GM12878 (cell line): ENCODE measurements around the gene HOXD3. TPM values are rescaled to one million over a fixed set of nuclear protein-coding genes. Genes with fewer than 3 reads are reported as not detected.

Source experiments
- ATAC-seq: fragments of 200-7000 bp; cut with Tn5 transposase; 3 replicates; pipeline ENCODE4 v1.9.1; 2020; ENCODE audit warnings: mild to moderate bottlenecking, moderate library complexity
- BruUV-seq: library from RNA; stranded (reverse); fragments of 400-500 nt; replicated peaks from 2 replicates; lab custom pipeline; 2021; lab: Mats Ljungman, UMichigan
- CTCF ChIA-PET: fragments of 300-600 bp; sonication (Branson Sonifier 250); formaldehyde crosslinking; extraction: SDS; loops from one replicate; lab custom pipeline; 2021; ENCODE audit warnings: inconsistent platforms; lab: Yijun Ruan, JAX
- POLR2A ChIA-PET: fragments of 350-600 bp; formaldehyde crosslinking; extraction: SDS; loops from one replicate; lab custom pipeline; 2021; ENCODE audit warnings: inconsistent platforms; lab: Charles Lee
- RAD21 ChIA-PET: fragments of 300-600 bp; sonication (Branson Sonifier 250); formaldehyde crosslinking; loops from one replicate; lab custom pipeline; 2023; ENCODE audit warnings: antibody characterized with exemption; ENCODE audit not compliant: unreplicated experiment; lab: Charles Lee
- SMC1A ChIA-PET: fragments of 300-600 bp; sonication (Branson Sonifier 250); formaldehyde crosslinking; loops from one replicate; lab custom pipeline; 2023; ENCODE audit not compliant: unreplicated experiment, uncharacterized antibody; lab: Charles Lee
- DNase-seq: peaks from one replicate; pipeline ENCODE4 v3.0.0-alpha.2; 2011; ENCODE audit warnings: low read depth, low spot score
- FAIRE-seq: peaks from 3 replicates; lab custom pipeline; 2011; peaks lifted over from hg19 to GRCh38; lab: Jason Lieb, UNC
- H2AFZ ChIP-seq: 2 replicates; pipeline ENCODE4 v1.6.0; 2011; ENCODE audit warnings: low read depth, low read length, control low read depth; ENCODE audit not compliant: control insufficient read depth
- H3K27ac ChIP-seq: 2 replicates; pipeline ENCODE4 v1.5.1; 2011; ENCODE audit warnings: control low read depth; ENCODE audit not compliant: control insufficient read depth, insufficient read depth
- H3K27me3 ChIP-seq, 2 experiments: replicated peaks in 1 of 2; 2 replicates each; pipeline versions ENCODE4 v1.6.0 to v1.6.1; 2011; ENCODE audit warnings: low read length in 1 of 2; ENCODE audit not compliant: control insufficient read depth in 2 of 2, insufficient read depth in 2 of 2
- H3K36me3 ChIP-seq, 2 experiments: 2 replicates each; pipeline ENCODE4 v1.5.1; 2011; ENCODE audit warnings: low read length in 1 of 2; ENCODE audit not compliant: control insufficient read depth in 2 of 2, insufficient read depth in 2 of 2
- H3K4me1 ChIP-seq: 2 replicates; pipeline ENCODE4 v1.6.1; 2011; ENCODE audit warnings: mild to moderate bottlenecking, low read length, moderate library complexity, mixed read lengths; ENCODE audit not compliant: control insufficient read depth, insufficient read depth
- H3K4me2 ChIP-seq: 2 replicates; pipeline ENCODE4 v1.6.0; 2011; ENCODE audit warnings: control low read depth; ENCODE audit not compliant: control insufficient read depth, insufficient read depth
- H3K4me3 ChIP-seq: fragments of 200-600 bp; sonication (generic); 2 replicates; pipeline ENCODE4 v1.5.1; 2016
- H3K79me2 ChIP-seq: 2 replicates; pipeline ENCODE4 v1.6.0; 2011; ENCODE audit warnings: low read length; ENCODE audit not compliant: control insufficient read depth, insufficient read depth
- H3K9ac ChIP-seq: 2 replicates; pipeline ENCODE4 v1.8.0; 2011; ENCODE audit warnings: low read length, control low read depth, mixed read lengths; ENCODE audit not compliant: control insufficient read depth, insufficient read depth
- H3K9me3 ChIP-seq: replicated peaks from 3 replicates; pipeline ENCODE4 v1.5.1; 2011; ENCODE audit warnings: mild to moderate bottlenecking, low read length; ENCODE audit not compliant: control insufficient read depth, insufficient read depth
- H4K20me1 ChIP-seq: 2 replicates; pipeline ENCODE4 v1.6.0; 2011; ENCODE audit not compliant: control insufficient read depth, insufficient read depth
- BHLHE40 ChIP-seq, 2 experiments: fragments of 450-650 bp in 1 of 2; IDR thresholded peaks; 2 replicates each; pipeline ENCODE4 v1.6.1; 2011 to 2017; ENCODE audit warnings: low read depth in 2 of 2, borderline replicate concordance in 1 of 2, improper control_type of control experiment in 1 of 2, low read length in 1 of 2, mild to moderate bottlenecking in 1 of 2
- KDM1A ChIP-seq: fragments of 200-600 bp; sonication (generic); IDR thresholded peaks from 2 replicates; pipeline ENCODE4 v1.6.1; 2016; ENCODE audit warnings: borderline replicate concordance
- LARP7 ChIP-seq: fragments of 450-650 bp; IDR thresholded peaks from 2 replicates; pipeline ENCODE4 v1.6.1; 2017; ENCODE audit warnings: mild to moderate bottlenecking
- MXI1 ChIP-seq: fragments of 150-350 bp; IDR thresholded peaks from 2 replicates; pipeline ENCODE4 v1.6.1; 2011; ENCODE audit warnings: low read depth, mild to moderate bottlenecking, inconsistent platforms, low read length, improper control_type of control experiment
- NFXL1 ChIP-seq: fragments of 450-650 bp; IDR thresholded peaks from 2 replicates; pipeline ENCODE4 v1.6.1; 2017; ENCODE audit warnings: antibody characterized with exemption, mild to moderate bottlenecking, borderline replicate concordance
- NR2F1 ChIP-seq: fragments of 450-650 bp; conservative IDR thresholded peaks from 2 replicates; pipeline ENCODE4 v1.6.1; 2017; ENCODE audit warnings: mild to moderate bottlenecking
- PAX8 ChIP-seq: fragments of 450-650 bp; IDR thresholded peaks from 2 replicates; pipeline ENCODE4 v1.6.1; 2017; ENCODE audit warnings: mild to moderate bottlenecking, moderate library complexity
- RBBP5 ChIP-seq: fragments of 200-600 bp; sonication (generic); conservative IDR thresholded peaks from 2 replicates; pipeline ENCODE4 v1.6.1; 2016
- RCOR1 ChIP-seq: conservative IDR thresholded peaks from 2 replicates; pipeline ENCODE4 v1.6.1; 2012; ENCODE audit warnings: low read depth, low read length, improper control_type of control experiment
- SMARCA5 ChIP-seq: fragments of 450-650 bp; IDR thresholded peaks from 2 replicates; pipeline ENCODE4 v1.6.1; 2017; ENCODE audit warnings: mild to moderate bottlenecking
- SREBF2 ChIP-seq: IDR thresholded peaks from 2 replicates; pipeline ENCODE4 v1.6.1; 2012; ENCODE audit warnings: mild to moderate bottlenecking, low read length
- SUPT20H ChIP-seq: IDR thresholded peaks from 2 replicates; pipeline ENCODE4 v1.6.1; 2011; ENCODE audit warnings: low read depth, mild to moderate bottlenecking, low read length, moderate library complexity, borderline replicate concordance; ENCODE audit not compliant: control insufficient read depth
- TAF1 ChIP-seq: IDR thresholded peaks from 2 replicates; pipeline ENCODE4 v1.6.1; 2011; ENCODE audit warnings: mild to moderate bottlenecking, low read depth, low read length, borderline replicate concordance
- WRNIP1 ChIP-seq: IDR thresholded peaks from 2 replicates; pipeline ENCODE4 v1.6.1; 2011; ENCODE audit warnings: low read depth, low read length, improper control_type of control experiment, borderline replicate concordance
- ZZZ3 ChIP-seq: IDR thresholded peaks from 2 replicates; pipeline ENCODE4 v1.6.1; 2011; ENCODE audit warnings: low read depth; ENCODE audit not compliant: control insufficient read depth, insufficient read length
- WGBS: methylation state at CpG from one replicate; pipeline ENCODE4 v1.1.6; 2016; ENCODE audit warnings: low lambda C conversion rate; ENCODE audit not compliant: insufficient replicate concordance, insufficient coverage; ENCODE audit errors: missing lambda C conversion rate; 5-methylcytosine and 5-hydroxymethylcytosine counted together
- in situ Hi-C: fragments of 300-500 bp; cut with MboI; formaldehyde crosslinking; loops from 9 replicates; pipeline ENCODE4 v1.14.3; 2018; ENCODE audit warnings: mixed read lengths
- intact Hi-C: fragments of 100-400 bp; cut with micrococcal nuclease; formaldehyde crosslinking; loops from one replicate; pipeline ENCODE4 v1.14.2; 2022; ENCODE audit not compliant: unreplicated experiment
- polyA plus RNA-seq, 11 experiments: library from polyadenylated mRNA; depleted of rRNA in 4 of 11; unstranded in 6 of 11; stranded (reverse) in 5 of 11; fragments of >200 nt; fragmentation: Nextera tagmentation in 4 of 11; fragmentation: Illumina TruSeq in 1 of 11; extraction: Ambion mirVana in 4 of 11; extraction: Trizol in 1 of 11; gene quantifications; 1 replicate in 1 of 11; 2 replicates in 10 of 11; pipeline versions ENCODE4 v1.2.1 to v1.2.3, GENCODE V29; 2011 to 2016; ENCODE audit warnings: inconsistent platforms in 2 of 11, missing spikeins in 2 of 11, low read depth in 1 of 11
- total RNA-seq, 4 experiments: library from RNA; depleted of rRNA in 3 of 4; stranded (reverse); fragments of >200 nt in 3 of 4; fragmentation: Illumina TruSeq in 1 of 4; extraction: Trizol in 1 of 4; gene quantifications; 2 replicates each; pipeline versions ENCODE4 v1.2.1 to v1.2.3, GENCODE V29; 2013 to 2021
- TF ChIP-seq, protein P1 (sequence below): IDR thresholded peaks from 2 replicates; pipeline ENCODE4 v1.6.1; 2012; ENCODE audit warnings: low read length, inconsistent platforms
- TF ChIP-seq, protein P2 (sequence below): IDR thresholded peaks from 2 replicates; pipeline ENCODE4 v1.6.1; 2012; ENCODE audit warnings: mild to moderate bottlenecking, low read depth, low read length

The HOXD3 gene
- total and polyA plus RNA-seq, 10 of the 15 experiments (the other 5 are each of a cell fraction or from before 2014, with no cell fraction given): not detected

DNA sequence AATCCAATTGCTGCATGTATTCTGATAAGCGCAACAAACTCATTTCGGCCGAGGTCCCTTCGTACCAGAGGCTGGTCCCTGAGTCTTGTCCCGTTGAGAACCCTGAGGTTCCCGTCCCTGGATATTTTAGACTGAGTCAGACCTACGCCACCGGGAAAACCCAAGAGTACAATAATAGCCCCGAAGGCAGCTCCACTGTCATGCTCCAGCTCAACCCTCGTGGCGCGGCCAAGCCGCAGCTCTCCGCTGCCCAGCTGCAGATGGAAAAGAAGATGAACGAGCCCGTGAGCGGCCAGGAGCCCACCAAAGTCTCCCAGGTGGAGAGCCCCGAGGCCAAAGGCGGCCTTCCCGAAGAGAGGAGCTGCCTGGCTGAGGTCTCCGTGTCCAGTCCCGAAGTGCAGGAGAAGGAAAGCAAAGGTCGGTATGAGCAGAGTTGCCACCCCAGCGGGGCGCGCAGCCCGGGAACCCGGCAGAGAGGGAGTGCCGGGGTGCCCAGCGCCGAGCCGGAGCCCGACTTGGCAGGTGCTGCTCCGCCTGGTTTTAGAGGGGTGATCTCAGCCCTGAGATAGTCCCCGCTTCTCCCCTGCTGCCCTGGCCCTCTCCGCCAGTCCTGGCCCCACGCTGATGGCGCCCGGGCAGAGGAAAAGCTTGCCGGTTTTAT is 39.8 kb upstream of the HOXD3 start (continued):
- no peak for TF ChIP-seq KDM1A
- TF ChIP-seq, protein P1, sequence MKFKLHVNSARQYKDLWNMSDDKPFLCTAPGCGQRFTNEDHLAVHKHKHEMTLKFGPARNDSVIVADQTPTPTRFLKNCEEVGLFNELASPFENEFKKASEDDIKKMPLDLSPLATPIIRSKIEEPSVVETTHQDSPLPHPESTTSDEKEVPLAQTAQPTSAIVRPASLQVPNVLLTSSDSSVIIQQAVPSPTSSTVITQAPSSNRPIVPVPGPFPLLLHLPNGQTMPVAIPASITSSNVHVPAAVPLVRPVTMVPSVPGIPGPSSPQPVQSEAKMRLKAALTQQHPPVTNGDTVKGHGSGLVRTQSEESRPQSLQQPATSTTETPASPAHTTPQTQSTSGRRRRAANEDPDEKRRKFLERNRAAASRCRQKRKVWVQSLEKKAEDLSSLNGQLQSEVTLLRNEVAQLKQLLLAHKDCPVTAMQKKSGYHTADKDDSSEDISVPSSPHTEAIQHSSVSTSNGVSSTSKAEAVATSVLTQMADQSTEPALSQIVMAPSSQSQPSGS: no peak
- TF ChIP-seq PAX8: no peak
- no peak for TF ChIP-seq LARP7
- TF ChIP-seq SMARCA5: no peak
- TF ChIP-seq ZZZ3: no peak
- TF ChIP-seq MXI1: no peak
- TF ChIP-seq SREBF2: no peak
- no peak for TF ChIP-seq RBBP5
- no peak for TF ChIP-seq BHLHE40 (IDR thresholded peaks at IDR 0.05; ENCODE audit: borderline replicate concordance in 1 of 2, low read depth in 2 of 2, low read length in 1 of 2)
- TF ChIP-seq, all 136 proteins: peak for 0

DNA sequence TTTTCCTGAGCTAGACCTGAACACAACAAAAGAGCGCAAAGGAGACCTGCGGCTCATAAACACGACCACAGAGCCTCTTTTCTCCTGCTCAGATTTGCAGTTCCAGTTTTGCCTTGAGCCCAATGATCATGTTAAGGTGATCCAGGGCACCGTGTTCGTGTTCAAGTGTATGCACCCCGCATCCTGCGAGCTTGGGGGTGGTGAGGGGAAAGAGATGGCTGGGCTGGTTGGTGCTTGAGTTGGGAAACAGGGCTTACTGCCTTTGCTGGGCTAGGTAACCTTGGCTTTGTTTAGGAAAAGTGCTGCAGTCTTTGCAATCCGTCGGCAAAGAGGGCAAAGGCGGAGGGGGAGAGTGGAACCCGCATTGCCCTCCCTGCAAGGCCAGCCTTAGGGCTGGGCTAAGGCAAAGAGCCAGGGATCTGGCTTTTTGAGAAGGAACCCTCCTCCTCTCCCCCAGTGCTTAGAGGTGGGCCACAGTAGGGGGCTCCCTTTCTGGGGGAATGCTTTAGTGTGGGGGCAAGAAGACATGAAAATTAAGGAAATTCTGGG is 39.2 kb upstream of the HOXD3 start:
- no peak overlapping the region for H2AFZ ChIP-seq
- BruUV-seq: no TSS peak
- no peaks in the 10 kb centered on the region for H3K79me2 ChIP-seq
- no peak overlapping the region for H3K27ac ChIP-seq
- H3K36me3 ChIP-seq: no peaks in the 10 kb centered on the region
- H3K4me2 ChIP-seq: no peak overlapping the region
- H3K4me1 ChIP-seq: no peaks in the 10 kb centered on the region
- POLR2A ChIA-PET: no interaction called here
- WGBS: 46% methylated on average over 11 of the region's 11 CpGs
- RAD21 ChIA-PET: no interaction called here
- H3K27me3 ChIP-seq: peaks cover 7 to 45% of the 10 kb centered on the region in 2 experiments
- SMC1A ChIA-PET: interaction anchor here (0.6 kb wide), 1 partner anchor 1004 kb away, joined by 3 read pairs; no protein-coding TSS in a partner anchor
- no peak overlapping the region for H3K9ac ChIP-seq
- DNase-seq: no peak
- in situ Hi-C loops: no loop called here
- no peak for ATAC-seq
- intact Hi-C loops: no loop called here
- no peaks in the 10 kb centered on the region for H4K20me1 ChIP-seq
- no peak overlapping the region for H3K4me3 ChIP-seq
- H3K9me3 ChIP-seq: peaks cover 1% of the 10 kb centered on the region; the same call in 1 of the 3 replicates
- CTCF ChIA-PET: no interaction called here
- FAIRE-seq: no peak
- TF ChIP-seq, protein P2, sequence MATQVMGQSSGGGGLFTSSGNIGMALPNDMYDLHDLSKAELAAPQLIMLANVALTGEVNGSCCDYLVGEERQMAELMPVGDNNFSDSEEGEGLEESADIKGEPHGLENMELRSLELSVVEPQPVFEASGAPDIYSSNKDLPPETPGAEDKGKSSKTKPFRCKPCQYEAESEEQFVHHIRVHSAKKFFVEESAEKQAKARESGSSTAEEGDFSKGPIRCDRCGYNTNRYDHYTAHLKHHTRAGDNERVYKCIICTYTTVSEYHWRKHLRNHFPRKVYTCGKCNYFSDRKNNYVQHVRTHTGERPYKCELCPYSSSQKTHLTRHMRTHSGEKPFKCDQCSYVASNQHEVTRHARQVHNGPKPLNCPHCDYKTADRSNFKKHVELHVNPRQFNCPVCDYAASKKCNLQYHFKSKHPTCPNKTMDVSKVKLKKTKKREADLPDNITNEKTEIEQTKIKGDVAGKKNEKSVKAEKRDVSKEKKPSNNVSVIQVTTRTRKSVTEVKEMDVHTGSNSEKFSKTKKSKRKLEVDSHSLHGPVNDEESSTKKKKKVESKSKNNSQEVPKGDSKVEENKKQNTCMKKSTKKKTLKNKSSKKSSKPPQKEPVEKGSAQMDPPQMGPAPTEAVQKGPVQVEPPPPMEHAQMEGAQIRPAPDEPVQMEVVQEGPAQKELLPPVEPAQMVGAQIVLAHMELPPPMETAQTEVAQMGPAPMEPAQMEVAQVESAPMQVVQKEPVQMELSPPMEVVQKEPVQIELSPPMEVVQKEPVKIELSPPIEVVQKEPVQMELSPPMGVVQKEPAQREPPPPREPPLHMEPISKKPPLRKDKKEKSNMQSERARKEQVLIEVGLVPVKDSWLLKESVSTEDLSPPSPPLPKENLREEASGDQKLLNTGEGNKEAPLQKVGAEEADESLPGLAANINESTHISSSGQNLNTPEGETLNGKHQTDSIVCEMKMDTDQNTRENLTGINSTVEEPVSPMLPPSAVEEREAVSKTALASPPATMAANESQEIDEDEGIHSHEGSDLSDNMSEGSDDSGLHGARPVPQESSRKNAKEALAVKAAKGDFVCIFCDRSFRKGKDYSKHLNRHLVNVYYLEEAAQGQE: no peak
- TF ChIP-seq WRNIP1 (no peak), NR2F1 (no peak), NFXL1 (no peak), RCOR1 (no peak), TAF1 (no peak), SUPT20H (no peak)
- TF ChIP-seq, protein P1: no peak
